Activated T-cell treated with anti-CD3 and anti-CD28 coated beads for 48 hours (primary cell): ENCODE measurements around the gene GPR37L1.
"Not testable (repeated sequence)": the region's sequence is repeated elsewhere in the genome, so short reads cannot be mapped to it uniquely, and the experiment has no call there.

Experiments used
- DNase-seq: peaks from one replicate; pipeline ENCODE4 v3.0.0-alpha.2; 2020; ENCODE audit warnings: low read depth

The GPR37L1 gene

DNA sequence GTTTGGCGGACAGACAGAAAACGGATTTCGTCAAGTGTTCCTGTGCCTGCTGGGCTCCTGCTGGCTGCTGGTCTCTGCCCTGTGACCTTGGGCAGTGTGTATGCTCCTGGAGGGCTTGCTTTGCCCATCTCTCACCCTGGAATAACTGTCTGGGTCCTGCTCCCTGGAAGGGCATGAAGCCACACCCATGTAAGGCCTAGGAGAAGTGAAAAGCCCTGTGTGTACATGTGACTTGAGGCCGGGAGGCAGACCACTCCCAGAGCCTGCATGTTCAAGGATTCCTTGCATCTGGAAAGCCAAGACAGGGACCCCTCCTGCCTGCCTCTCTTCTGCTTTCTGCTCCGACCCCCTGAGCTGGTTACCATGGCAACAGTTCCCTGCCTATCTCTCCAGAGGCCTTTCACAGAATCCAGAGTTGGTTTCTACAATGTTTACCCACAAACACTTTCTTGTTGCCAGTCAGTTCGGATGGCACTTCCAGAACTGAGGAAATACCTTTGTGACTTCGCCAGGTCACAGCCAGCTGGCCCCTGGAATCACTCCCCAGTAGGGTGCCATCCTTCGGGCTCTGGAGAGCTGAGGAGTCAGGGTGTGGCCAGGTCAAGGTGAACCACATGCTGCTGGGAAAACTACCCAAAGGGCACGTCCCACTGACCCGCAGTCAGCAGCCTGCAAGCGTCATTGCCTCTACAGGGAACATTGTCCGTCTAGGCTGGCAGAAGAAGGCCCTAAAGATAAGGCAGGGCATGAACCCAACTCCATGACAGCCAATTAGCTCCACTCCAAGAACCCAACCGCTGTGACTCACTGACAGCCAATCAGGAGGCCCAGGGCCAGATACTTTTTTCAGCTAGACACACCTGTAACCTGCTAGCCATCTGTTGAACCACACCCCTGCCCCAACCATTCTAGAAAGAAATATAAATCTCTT is 14.7 kb upstream of the GPR37L1 start:
- DNase-seq = no peak

DNA sequence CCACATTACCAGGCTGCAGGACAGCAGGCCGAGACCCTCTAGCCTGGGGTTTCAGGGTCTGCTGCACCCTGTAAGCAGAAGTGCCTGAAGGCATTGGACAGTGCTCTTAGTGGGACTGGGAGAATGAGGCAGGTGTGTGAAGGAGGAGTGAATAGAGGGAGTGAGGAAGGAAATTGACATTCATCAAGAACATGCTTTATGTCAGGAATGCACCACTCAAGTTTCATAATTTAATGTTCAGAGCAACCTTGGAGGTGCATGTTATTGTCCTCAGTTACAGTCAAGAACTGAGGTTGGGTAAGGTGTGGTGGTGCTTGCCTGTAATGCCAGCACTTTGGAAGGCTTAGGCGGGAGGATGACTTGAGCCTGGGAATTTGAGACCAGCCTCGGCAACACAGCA is 11.7 kb upstream of the GPR37L1 start:
- no peak for DNase-seq

DNA sequence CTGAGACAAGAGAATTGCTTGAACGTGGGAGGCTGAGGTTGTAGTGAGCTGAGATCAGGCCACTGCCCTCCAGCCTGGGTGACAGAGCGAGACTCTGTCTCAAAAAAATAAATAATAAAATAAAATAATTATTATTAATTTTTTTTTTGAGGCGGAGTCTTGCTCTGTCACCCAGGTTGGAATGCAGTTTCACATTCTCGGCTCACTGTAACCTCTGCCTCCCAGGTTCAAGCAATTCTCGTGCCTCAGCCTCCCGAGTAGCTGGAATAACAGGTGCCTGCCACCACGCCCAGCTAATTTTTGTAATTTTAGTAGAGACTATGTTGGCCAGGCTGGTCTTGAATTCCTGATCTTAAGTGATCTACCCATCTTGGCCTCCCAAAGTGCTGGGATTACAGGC is 11.1 kb upstream of the GPR37L1 start:
- not testable (repeated sequence) for DNase-seq

DNA sequence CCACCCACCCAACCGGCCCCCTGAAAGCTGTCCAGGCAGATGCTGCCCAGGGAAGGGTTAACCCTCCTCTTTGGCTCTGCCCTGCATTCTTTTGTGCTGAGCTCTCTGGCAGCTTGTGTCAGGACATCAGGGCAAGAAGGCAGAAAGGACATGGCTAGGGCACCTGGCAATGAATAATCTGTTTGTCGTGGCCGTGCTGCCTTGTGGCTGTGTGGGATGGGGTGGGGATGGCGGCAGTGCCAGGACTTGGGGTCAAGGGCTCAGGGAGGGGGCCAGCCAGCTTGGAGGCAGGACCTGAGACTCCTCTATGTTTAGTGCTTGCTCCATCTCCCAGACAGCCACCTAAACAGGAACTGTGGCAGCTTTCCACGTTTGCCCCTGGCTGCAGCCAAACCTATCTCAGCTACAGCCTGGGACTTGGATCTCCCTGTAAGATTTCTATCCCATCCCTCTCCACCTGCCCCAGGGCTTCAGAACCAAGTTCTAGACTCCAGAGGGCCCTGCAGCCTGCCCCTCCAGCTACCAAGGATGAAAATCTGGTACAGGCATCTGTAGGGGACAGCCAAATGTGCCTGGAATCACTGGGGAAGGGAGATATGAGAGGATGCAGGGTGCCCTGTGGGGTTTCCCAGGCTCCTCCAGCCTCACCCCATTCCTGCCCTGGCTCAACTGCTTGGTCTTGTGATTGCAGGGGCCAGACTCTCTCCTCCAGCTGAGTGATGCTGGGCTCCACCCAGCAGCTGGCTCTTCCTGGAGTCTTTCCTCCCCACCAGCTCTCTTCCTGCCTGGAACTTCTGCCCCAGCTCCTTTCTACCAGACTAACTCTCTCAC is 9.6 kb upstream of the GPR37L1 start:
- DNase-seq = no peak

DNA sequence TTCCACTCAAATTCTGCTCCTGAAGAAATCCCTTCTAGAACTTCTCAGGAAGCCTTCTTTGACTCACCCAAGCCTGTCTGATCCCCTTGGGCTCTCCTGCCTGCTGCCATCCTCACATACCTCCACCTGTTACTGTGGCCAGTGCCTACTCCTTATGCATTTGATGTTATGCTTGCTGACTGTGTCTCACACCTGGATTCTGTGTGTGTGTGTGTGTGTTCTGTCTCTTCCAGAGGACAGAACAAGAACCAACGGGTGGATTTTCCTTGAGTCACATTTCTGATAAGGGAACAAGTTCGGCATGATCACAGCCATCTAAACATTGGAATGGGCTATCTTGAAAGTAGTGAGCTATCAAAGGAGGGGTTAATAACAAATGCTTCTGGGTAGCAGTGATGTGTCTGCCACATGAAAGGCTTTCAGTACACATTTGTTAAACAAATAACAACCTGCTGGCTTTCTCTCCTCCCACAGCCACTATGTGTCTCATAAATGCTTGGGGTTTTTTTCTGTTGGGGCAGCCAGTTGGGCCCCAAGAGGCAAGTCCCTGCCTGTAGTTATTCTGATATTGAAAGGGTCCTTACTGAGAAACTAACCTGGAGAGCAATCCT is 8.9 kb upstream of the GPR37L1 start:
- no peak for DNase-seq

- no peak for DNase-seq
These were observed 6.4 kb upstream of the GPR37L1 start for GRCh38 chr1:202116287-202116686.

- DNase-seq = no peak
These were observed 4.8 kb upstream of the GPR37L1 start for GRCh38 chr1:202117898-202118371.

DNA sequence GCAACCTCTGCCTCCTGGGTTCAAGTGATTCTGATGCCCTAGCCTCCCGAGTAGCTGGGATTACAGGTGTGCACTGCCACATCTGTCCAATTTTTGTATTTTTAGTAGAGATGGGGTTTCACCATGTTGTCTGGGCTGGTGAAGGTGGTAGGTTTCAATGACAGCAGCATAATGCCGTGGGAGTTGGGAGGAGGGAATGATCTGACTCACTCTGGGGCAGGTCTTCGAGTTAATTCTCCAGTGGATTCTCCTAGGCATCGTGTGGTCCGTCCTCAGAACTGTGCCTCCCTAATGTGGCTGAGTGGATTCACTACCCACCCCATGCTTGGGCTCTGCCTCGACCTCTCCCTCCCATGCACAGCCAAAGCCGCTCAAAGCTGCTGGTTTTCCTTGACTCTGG is 1.7 kb upstream of the GPR37L1 start:
- DNase-seq = no peak

DNA sequence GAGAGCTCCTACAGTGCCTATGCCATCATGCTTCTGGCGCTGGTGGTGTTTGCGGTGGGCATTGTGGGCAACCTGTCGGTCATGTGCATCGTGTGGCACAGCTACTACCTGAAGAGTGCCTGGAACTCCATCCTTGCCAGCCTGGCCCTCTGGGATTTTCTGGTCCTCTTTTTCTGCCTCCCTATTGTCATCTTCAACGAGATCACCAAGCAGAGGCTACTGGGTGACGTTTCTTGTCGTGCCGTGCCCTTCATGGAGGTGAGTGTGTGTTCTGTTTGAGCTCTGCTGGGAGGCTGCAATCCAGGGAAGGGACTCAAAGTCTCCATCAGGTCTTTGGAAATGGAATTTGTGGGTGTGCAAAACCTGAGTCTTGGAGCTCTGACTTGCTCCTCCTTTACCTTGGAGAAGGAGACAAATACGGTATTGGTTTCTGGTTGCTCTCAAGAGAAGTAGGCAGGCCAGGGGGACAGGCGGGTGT is 658 bp downstream of the GPR37L1 start:
- DNase-seq = no peak

DNA sequence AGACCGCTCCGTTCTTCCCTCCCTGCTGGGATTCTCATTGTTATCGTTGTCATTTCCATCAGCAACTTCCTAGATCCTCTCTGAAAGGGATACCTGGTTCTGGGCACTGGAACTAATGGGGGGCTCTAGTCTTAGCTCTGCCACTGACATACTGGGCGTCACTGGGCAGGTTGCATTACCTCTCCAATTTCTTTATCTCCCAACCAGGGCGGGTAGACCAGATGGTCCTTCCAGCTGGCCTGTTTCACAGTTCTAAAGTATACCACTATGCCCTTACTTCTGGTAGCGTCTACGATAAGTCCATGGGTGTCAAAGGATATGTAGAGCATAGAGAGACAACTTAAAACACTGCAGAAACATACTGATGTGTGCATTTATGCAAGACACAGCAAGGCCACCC is 1.4 kb downstream of the GPR37L1 start:
- DNase-seq = no peak

GRCh38 chr1:202125611-202126010 is 2.9 kb downstream of the GPR37L1 start:
- no peak for DNase-seq

DNA sequence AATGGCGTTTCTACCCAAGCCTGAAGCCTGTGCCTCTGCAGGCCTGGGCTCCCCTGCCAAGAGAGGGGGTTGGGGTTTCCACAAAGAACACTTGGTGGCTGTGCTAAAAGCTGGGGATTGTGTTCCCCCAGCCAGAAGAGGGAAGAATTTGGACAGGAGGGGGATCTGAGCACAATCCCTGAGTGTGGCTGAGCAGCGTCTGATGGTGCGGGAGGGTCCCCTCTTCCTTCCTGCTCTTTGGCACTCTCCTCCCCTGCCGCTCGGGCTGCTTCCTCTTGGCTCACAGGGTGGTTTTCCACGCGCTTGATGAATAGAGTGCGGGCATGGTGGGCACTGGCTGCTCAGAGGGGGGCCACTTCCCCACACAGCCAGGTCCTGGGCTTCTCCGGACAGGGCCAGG is 3.7 kb downstream of the GPR37L1 start:
- DNase-seq = no peak

DNA sequence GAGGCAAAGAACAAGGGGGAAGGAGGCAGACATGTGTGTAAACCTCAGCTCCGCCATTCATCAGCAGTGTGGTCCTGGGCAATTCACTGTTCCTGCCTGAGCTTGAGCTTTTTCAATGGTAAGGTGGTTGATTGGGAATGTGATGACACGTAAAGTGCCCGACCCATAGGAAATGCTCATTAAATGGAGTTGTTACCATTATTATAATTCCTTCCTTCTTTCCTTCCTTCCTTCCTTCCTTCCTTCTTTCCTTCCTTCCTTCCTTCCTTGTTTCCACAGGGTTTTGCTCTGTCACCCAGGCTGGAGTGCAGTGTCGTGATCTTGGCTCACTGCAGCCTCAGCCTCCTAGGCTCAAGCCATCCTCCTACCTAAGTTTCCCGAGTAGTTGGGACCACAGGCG is 4.3 kb downstream of the GPR37L1 start:
- DNase-seq = no peak

GRCh38 chr1:202127836-202128622 is 5.3 kb downstream of the GPR37L1 start:
- no peak for DNase-seq

DNA sequence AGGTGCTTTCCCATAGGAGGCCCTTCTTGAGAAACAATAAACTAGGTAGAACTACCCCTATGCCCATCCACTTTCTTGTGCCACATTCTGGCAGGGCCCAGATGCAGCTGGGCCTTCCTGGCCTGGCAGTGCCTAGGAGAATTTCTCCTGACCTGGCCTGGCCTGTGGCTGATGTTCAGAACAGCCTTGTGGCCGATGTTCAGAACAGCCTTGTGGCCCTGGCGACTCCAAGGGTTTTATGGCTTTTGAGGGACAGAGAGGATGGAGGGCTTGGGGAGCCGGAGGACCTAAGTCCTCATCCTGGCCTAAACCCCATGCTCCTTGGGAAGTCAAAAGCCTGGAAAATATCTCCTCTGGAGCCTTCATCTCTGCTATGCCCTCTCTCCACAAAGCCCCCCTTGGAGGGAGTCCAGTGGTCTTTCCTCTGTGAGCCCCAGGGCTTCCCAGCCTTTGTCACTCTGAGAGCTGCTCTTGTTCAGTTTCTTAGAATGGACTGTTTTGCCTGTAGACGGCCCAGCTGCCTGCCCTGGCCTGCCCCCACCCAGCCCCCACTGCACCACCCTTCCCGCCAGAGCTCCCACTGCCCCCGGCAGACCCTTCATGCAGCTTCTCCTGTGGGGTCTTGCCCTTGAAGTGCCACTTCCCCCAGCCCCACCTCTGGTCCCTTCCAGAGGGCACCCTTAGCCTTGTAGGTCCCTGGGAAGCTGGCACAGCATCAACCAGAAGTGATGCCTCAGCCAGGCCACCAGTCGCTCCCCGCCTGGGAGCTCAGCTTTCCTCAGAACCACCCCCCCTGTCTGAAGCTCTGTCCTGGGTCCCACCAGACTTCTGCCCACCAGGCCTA is 7.0 kb downstream of the GPR37L1 start:
- DNase-seq = no peak

GRCh38 chr1:202130297-202130721 is 7.6 kb downstream of the GPR37L1 start:
- DNase-seq = no peak

DNA sequence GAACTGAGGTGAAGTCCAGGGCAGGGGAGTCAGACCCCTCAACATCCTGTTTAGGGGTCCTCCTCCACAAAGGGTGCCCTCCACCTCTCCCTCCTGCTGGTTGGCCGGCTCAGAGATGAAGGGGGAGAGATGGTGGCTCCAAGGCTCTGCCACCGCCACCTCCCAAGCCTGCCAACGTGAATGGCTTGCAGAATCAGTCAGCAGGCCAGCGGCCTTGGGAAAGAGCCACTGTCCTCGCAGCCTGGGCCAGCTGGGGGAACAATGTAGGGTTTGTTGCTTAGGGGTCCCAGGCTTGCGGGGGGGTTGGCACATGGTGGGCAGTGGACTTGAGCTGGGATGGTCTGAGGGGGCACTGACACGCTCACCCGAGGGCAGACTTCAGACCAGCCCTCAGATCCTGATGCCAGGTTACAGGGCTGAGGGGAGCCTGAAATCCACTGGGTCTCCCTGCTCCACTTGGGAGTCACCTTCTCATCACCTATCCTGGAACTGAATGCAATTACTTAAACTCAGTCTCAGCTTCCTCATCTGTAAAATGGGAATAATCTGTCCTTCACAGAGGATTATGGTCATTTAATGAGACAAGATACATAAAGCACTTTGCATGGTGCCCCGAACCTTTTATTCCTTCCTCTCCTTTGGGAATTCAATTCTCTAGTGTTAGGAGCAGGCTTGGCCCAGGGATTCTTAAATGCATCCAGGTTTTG is 8.3 kb downstream of the GPR37L1 start:
- no peak for DNase-seq

DNA sequence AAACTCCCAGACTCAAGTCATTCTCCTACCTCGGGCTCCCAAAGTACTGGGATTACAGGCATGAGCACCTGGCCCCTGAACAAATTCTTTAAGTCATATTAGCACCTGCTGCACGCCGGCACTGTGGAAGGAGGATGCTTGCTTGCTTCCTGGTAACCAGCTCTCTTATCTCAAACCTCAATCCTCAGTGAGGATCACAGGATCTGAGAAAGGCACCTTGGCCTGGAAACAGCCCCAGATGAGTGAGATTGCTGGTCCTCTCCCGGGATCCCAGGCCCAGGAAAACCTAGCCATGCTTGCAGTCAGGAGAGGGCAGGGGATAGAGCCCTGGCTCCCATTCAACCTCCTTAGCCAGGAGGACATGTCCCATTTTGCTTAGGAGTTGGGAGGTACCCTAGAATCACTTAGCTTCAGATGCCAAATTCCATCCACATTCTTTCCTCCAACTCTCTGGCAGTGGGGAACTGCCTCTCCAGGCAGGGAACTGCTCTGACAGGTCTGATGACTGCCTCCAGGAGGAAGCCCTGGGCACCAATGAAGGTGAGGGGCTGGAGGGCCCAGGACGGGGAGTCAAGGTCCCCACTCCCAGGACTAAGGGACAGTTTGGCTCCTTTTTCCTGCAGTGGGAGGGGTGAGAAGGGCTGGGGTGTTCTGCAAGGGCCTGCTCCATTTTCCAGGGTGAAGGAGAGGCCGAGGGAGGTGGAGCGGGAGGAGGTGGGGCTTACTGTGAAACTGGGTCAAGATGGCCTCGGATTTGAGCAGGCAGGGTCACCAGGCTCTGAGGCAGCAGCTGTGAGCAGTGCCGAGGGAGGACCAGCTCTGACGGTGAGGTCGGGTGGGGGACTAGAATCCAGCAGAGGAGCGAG is 9.5 kb downstream of the GPR37L1 start:
- DNase-seq = no peak

DNA sequence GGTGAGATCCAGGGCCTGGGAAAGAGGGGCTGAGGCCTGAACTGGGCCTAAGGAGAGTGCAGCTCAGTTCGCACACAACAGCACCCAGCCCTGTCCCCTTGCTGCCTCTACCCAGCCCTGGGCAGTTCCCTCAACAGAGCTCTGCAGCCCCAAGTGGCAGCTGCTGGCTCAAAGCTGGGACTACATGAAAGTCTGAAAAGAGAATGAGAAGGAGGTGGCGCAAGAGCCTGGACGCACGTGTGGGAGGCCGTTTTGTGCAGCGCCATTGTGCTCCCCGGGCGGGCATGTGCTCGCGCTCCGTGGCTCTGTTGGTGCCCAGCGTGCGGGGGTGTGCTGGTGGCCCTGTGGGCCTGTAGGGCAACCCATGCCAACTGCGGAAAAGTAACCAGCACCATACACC is 10.3 kb downstream of the GPR37L1 start:
- no peak for DNase-seq
